H9 (cell line): Measurements from ENCODE around the gene TNFRSF18. TPM values are rescaled to one million over a fixed set of nuclear protein-coding genes. Genes with fewer than 3 reads are reported as not detected.
A peak's percentile ranks its signal among the peaks of the same experiment; 100 is the strongest.

Experiments
- DNase-seq: peaks from one replicate; pipeline ENCODE4 v3.0.0-alpha.2; 2017
- H2AFZ ChIP-seq: one replicate; pipeline ENCODE4 v1.6.1; 2013; ENCODE audit warnings: mild to moderate bottlenecking, low read length, control low read depth, moderate library complexity
- H2AK5ac ChIP-seq: 2 replicates; pipeline ENCODE4 v1.6.1; 2013; ENCODE audit warnings: low read length, control low read depth, mixed read lengths; ENCODE audit not compliant: insufficient read length
- H2BK120ac ChIP-seq: one replicate; pipeline ENCODE4 v1.6.1; 2013; ENCODE audit warnings: low read depth, mild to moderate bottlenecking, low read length, control low read depth, inconsistent platforms; ENCODE audit not compliant: poor library complexity, severe bottlenecking
- H2BK12ac ChIP-seq: 2 replicates; pipeline ENCODE4 v1.6.1; 2013; ENCODE audit warnings: low read length, control low read depth, mixed read lengths, low read depth; ENCODE audit not compliant: insufficient read length
- H2BK15ac ChIP-seq: 2 replicates; pipeline ENCODE4 v1.6.1; 2013; ENCODE audit warnings: low read depth, low read length, control low read depth
- H2BK20ac ChIP-seq: one replicate; pipeline ENCODE4 v1.6.1; 2013; ENCODE audit warnings: low read depth, mild to moderate bottlenecking, low read length, control low read depth, inconsistent platforms; ENCODE audit not compliant: poor library complexity, severe bottlenecking
- H2BK5ac ChIP-seq: 2 replicates; pipeline ENCODE4 v1.6.1; 2013; ENCODE audit warnings: low read length, control low read depth, mixed read lengths; ENCODE audit not compliant: insufficient read length
- H3K14ac ChIP-seq: 2 replicates; pipeline ENCODE4 v1.6.1; 2013; ENCODE audit warnings: low read length, control low read depth; ENCODE audit not compliant: insufficient read depth
- H3K18ac ChIP-seq: 2 replicates; pipeline ENCODE4 v1.6.1; 2013; ENCODE audit warnings: low read depth, mild to moderate bottlenecking, mixed read lengths, low read length, control low read depth; ENCODE audit not compliant: insufficient read length
- H3K23ac ChIP-seq: 2 replicates; pipeline ENCODE4 v1.6.1; 2013; ENCODE audit warnings: low read length, control low read depth, mixed read lengths, low read depth; ENCODE audit not compliant: insufficient read length
- H3K23me2 ChIP-seq: 2 replicates; pipeline ENCODE4 v1.6.1; 2013; ENCODE audit warnings: low read depth, mild to moderate bottlenecking, mixed read lengths, low read length, control low read depth; ENCODE audit not compliant: insufficient read length, poor library complexity, severe bottlenecking
- H3K27ac ChIP-seq: 2 replicates; pipeline ENCODE4 v1.5.1; 2013; ENCODE audit warnings: low read length, control low read depth, mixed read lengths, low read depth; ENCODE audit not compliant: insufficient read length
- H3K27me3 ChIP-seq: 2 replicates; pipeline ENCODE4 v1.6.1; 2013; ENCODE audit warnings: low read length, control low read depth, inconsistent platforms; ENCODE audit not compliant: insufficient read depth
- H3K4ac ChIP-seq: 2 replicates; pipeline ENCODE4 v1.6.1; 2013; ENCODE audit warnings: low read depth, mild to moderate bottlenecking, control low read depth, inconsistent platforms, low read length, moderate library complexity
- H3K4me1 ChIP-seq: 2 replicates; pipeline ENCODE4 v1.6.1; 2013; ENCODE audit warnings: low read length, control low read depth, inconsistent platforms; ENCODE audit not compliant: insufficient read depth
- H3K4me2 ChIP-seq: 2 replicates; pipeline ENCODE4 v1.6.1; 2013; ENCODE audit warnings: low read length, control low read depth, mixed read lengths; ENCODE audit not compliant: insufficient read length, insufficient read depth
- H3K56ac ChIP-seq: 2 replicates; pipeline ENCODE4 v1.6.1; 2013; ENCODE audit warnings: low read depth, mild to moderate bottlenecking, mixed read lengths, low read length, control low read depth; ENCODE audit not compliant: insufficient read length
- H3K79me1 ChIP-seq: 2 replicates; pipeline ENCODE4 v1.6.1; 2013; ENCODE audit warnings: low read depth, mild to moderate bottlenecking, moderate library complexity, low read length, control low read depth, inconsistent platforms; ENCODE audit not compliant: insufficient read depth, poor library complexity, severe bottlenecking
- H3K79me2 ChIP-seq: 2 replicates; pipeline ENCODE4 v1.6.1; 2013; ENCODE audit warnings: low read length, control low read depth, inconsistent platforms; ENCODE audit not compliant: insufficient read depth
- H3K9ac ChIP-seq: 2 replicates; pipeline ENCODE4 v1.6.1; 2013; ENCODE audit warnings: low read length, control low read depth, mixed read lengths; ENCODE audit not compliant: insufficient read length; ENCODE audit errors: extremely low read depth
- H3K9me3 ChIP-seq: one replicate; pipeline ENCODE4 v1.6.1; 2013; ENCODE audit warnings: low read depth, low read length, inconsistent platforms; ENCODE audit not compliant: control insufficient read depth
- H3T11ph ChIP-seq: one replicate; pipeline ENCODE4 v1.6.1; 2013; ENCODE audit warnings: mild to moderate bottlenecking, low read length, control low read depth, inconsistent platforms
- H4K20me1 ChIP-seq: one replicate; pipeline ENCODE4 v1.6.1; 2013; ENCODE audit not compliant: control insufficient read depth, insufficient read length, insufficient read depth
- H4K5ac ChIP-seq: 2 replicates; pipeline ENCODE4 v1.6.1; 2013; ENCODE audit warnings: low read depth, mild to moderate bottlenecking, mixed read lengths, low read length, control low read depth; ENCODE audit not compliant: insufficient read length
- H4K8ac ChIP-seq: replicated peaks from 2 replicates; pipeline ENCODE4 v1.6.1; 2013; ENCODE audit warnings: low read length, control low read depth, mixed read lengths, low read depth; ENCODE audit not compliant: insufficient read length
- H4K91ac ChIP-seq: 2 replicates; pipeline ENCODE4 v1.6.1; 2013; ENCODE audit warnings: low read depth, mild to moderate bottlenecking, moderate library complexity, mixed read lengths, low read length, control low read depth; ENCODE audit not compliant: insufficient read length
- H3K27ac Mint-ChIP-seq, 3 experiments: 2 replicates in 2 of 3; 3 replicates in 1 of 3; pipeline ENCODE4 v1.8.0; 2020 to 2021; ENCODE audit warnings: mixed read lengths in 3 of 3, mild to moderate bottlenecking in 1 of 3, moderate library complexity in 1 of 3
- H3K27me3 Mint-ChIP-seq: 2 replicates; pipeline ENCODE4 v1.8.0; 2021; ENCODE audit warnings: low read depth, mild to moderate bottlenecking, moderate library complexity, mixed read lengths
- H3K36me3 Mint-ChIP-seq, 3 experiments: 2 replicates in 2 of 3; 3 replicates in 1 of 3; pipeline ENCODE4 v1.8.0; 2020 to 2021; ENCODE audit warnings: low read depth in 3 of 3, mixed read lengths in 3 of 3; ENCODE audit not compliant: insufficient read depth in 1 of 3
- H3K4me1 Mint-ChIP-seq, 2 experiments: 2 replicates each; pipeline ENCODE4 v1.8.0; 2020; ENCODE audit warnings: mixed read lengths in 2 of 2
- H3K4me3 Mint-ChIP-seq, 2 experiments: 2 replicates in 1 of 2; 3 replicates in 1 of 2; pipeline ENCODE4 v1.8.0; 2020 to 2021; ENCODE audit warnings: mild to moderate bottlenecking in 2 of 2, mixed read lengths in 2 of 2, moderate library complexity in 1 of 2
- H3K9me3 Mint-ChIP-seq, 2 experiments: 2 replicates in 1 of 2; 3 replicates in 1 of 2; pipeline ENCODE4 v1.8.0; 2020; ENCODE audit warnings: mild to moderate bottlenecking in 2 of 2, mixed read lengths in 2 of 2, moderate library complexity in 1 of 2
- WGBS: extraction: QIAGEN DNeasy Blood & Tissue Kit; methylation state at CpG from one replicate; pipeline ENCODE4 v1.1.7; 2013; ENCODE audit warnings: missing lambda C conversion rate, low lambda C conversion rate, mixed read lengths; ENCODE audit not compliant: insufficient read length; ENCODE audit errors: extremely low coverage; 5-methylcytosine and 5-hydroxymethylcytosine counted together
- total RNA-seq: library from RNA; stranded (reverse); gene quantifications from 2 replicates; pipeline ENCODE4 v1.2.1, GENCODE V29; 2021
- TF ChIP-seq, protein P1 (sequence below): fragments of 200-600 bp; sonication (generic); conservative IDR thresholded peaks from 3 replicates; pipeline ENCODE4 v1.8.0; 2021; ENCODE audit warnings: antibody characterized with exemption, mild to moderate bottlenecking

The TNFRSF18 gene
- total RNA-seq, 1 experiment from 2014 or later = 2.0 TPM

DNA sequence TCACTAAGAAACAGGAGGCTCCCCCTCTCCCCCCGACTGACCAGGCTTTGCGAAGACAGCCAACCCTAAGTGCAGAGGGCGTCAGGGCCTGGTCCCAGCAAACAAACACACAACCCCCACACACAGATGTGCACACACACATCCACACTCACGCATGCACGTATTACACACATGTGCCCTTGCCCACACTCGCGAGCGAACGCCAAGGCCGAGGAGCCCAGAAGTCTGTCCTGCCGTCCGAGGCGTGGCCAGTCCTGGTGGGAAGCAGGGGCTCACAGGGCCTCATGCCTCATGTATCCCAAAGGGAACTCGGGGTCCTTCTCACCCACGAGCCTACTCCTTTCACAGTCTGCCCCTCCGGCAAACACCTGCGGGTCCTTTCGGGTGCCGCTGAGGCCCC is 23.4 kb upstream of the TNFRSF18 start:
- Histone ChIP-seq H3K4ac (no peak overlapping the region), H3K79me2 (peaks cover 2% of the 10 kb centered on the region; the same call in 1 of the 2 replicates), H4K5ac (no peak overlapping the region), H3K4me2 (no peak overlapping the region), H3K27me3 (no peaks in the 10 kb centered on the region), H4K20me1 (no peaks in the 10 kb centered on the region), H2BK12ac (no peak overlapping the region), H3K56ac (no peak overlapping the region), H4K8ac (no peak overlapping the region), H3K27ac (no peak overlapping the region), H3T11ph (no peak overlapping the region), H3K9ac (no peak overlapping the region), H2AFZ (no peak overlapping the region), H3K23me2 (peaks cover 6% of the 10 kb centered on the region), H2BK5ac (no peak overlapping the region), H3K4me1 (no peaks in the 10 kb centered on the region), H4K91ac (no peak overlapping the region), H2BK20ac (no peak overlapping the region), H3K79me1 (peaks cover 2% of the 10 kb centered on the region), H3K23ac (no peak overlapping the region), H3K14ac (no peak overlapping the region; the same call in 1 of the 2 replicates), H2BK120ac (no peak overlapping the region), H3K18ac (no peak overlapping the region), H2AK5ac (no peak overlapping the region), H2BK15ac (no peak overlapping the region), H3K9me3 (no peaks in the 10 kb centered on the region)
- Mint-ChIP-seq H3K27ac (peak overlapping the region in 1 of 3 experiments; percentile 57; a peak in 1 of 7 replicates), H3K4me3 (peak overlapping the region; percentile 28 to 90; a peak in 4 of 5 replicates), H3K36me3 (peaks cover 23 to 50% (median 50%) of the 10 kb centered on the region in 3 experiments), H3K27me3 (no peaks in the 10 kb centered on the region), H3K4me1 (peaks cover 15 to 21% of the 10 kb centered on the region in 2 experiments), H3K9me3 (peaks cover 0 to 4% of the 10 kb centered on the region in 2 experiments; a peak in 1 of 5 replicates)
- no CpG with 5 or more reads among the region's 19 CpGs for WGBS
- DNase-seq = no peak
- TF ChIP-seq, protein P1, sequence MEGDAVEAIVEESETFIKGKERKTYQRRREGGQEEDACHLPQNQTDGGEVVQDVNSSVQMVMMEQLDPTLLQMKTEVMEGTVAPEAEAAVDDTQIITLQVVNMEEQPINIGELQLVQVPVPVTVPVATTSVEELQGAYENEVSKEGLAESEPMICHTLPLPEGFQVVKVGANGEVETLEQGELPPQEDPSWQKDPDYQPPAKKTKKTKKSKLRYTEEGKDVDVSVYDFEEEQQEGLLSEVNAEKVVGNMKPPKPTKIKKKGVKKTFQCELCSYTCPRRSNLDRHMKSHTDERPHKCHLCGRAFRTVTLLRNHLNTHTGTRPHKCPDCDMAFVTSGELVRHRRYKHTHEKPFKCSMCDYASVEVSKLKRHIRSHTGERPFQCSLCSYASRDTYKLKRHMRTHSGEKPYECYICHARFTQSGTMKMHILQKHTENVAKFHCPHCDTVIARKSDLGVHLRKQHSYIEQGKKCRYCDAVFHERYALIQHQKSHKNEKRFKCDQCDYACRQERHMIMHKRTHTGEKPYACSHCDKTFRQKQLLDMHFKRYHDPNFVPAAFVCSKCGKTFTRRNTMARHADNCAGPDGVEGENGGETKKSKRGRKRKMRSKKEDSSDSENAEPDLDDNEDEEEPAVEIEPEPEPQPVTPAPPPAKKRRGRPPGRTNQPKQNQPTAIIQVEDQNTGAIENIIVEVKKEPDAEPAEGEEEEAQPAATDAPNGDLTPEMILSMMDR = no peak
